GM18517 (cell line): Measurements from ENCODE around the gene U2AF1.
"Not testable (repeated sequence)": the region's sequence is repeated elsewhere in the genome, so short reads cannot be mapped to it uniquely, and the experiment has no call there.

Experiments used
- ATAC-seq: cut with Tn5 transposase; IDR thresholded peaks from one replicate; pipeline ENCODE4 v1.9.1; 2021; ENCODE audit warnings: mild to moderate bottlenecking, moderate library complexity; ENCODE audit not compliant: unreplicated experiment

U2AF1 gene, protein sequence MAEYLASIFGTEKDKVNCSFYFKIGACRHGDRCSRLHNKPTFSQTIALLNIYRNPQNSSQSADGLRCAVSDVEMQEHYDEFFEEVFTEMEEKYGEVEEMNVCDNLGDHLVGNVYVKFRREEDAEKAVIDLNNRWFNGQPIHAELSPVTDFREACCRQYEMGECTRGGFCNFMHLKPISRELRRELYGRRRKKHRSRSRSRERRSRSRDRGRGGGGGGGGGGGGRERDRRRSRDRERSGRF

GRCh38 chr21:43106965-43107793, at the start of gene U2AF1:
Gene U2AF1, minus strand, starts transcription at chr21:43107570. Its CDS starts 76 bp downstream, at chr21:43107494.
- ATAC-seq: peak; percentile 46

DNA sequence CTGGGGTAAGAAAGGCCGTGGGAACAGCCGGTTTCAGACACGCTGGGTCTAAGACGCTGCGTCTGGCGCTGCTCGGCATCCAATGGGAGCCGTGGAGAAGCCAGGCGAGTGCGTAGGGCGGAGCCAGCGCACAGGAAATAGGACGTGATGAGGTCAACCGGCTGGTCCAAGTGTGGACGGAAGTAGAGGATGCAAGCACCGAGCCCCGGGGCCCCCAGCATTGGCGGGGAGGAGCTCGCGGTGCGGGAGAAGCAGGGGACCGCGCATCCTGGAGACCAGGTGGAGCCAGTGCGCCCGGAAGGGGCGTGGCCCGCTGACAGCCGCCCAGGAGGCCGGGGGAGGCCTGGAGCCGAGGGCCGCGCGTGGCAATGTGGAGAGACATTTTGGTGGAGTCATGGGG, 46.2 kb upstream of the U2AF1 start:
- ATAC-seq: not testable (repeated sequence)

GRCh38 chr21:43149344-43149743, 42.0 kb upstream of the U2AF1 start:
- not testable (repeated sequence) for ATAC-seq

DNA sequence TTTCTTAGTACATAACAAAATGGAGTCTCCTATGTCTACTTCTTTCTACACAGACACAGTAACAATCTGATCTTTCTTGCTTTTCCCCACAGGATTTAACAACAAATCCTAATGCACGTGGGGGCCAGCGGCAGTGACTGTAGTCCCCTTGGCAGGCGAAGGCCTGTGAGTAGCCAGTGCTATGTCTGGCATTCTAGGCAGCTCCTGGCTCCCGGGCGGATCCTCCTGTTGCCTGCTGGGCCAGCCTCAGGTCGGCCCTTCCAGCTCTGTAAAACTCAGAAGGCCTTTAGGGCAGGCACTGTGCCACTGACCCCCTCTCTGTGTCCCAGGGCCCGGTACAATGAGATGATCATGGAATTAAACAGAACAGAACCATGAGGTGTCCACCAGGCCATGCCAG, 40.6 kb upstream of the U2AF1 start:
- not testable (repeated sequence) for ATAC-seq

DNA sequence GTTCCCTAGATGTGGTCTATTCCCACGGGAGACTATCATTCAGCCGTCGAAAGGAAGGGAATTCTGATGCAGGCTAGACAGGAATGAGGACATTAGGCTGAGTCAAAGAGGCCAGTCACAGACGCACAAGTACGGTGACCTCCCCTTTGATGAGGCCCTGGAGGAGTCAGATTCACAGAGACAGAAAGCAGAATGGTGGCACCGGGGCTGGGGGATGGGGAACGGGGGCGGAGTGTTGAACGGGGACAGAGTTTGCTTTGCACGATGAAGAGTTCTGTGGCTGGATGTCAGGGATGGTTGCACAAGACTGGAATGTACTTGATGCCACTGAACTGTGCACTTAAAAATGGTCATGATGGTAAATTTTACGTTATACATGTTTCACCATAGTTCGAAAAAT, 39.3 kb upstream of the U2AF1 start:
- not testable (repeated sequence) for ATAC-seq

- ATAC-seq: not testable (repeated sequence)
Measured at GRCh38 chr21:43141407-43141806, 34.0 kb upstream of the U2AF1 start.

GRCh38 chr21:43138944-43139343, 31.6 kb upstream of the U2AF1 start:
- not testable (repeated sequence) for ATAC-seq

DNA sequence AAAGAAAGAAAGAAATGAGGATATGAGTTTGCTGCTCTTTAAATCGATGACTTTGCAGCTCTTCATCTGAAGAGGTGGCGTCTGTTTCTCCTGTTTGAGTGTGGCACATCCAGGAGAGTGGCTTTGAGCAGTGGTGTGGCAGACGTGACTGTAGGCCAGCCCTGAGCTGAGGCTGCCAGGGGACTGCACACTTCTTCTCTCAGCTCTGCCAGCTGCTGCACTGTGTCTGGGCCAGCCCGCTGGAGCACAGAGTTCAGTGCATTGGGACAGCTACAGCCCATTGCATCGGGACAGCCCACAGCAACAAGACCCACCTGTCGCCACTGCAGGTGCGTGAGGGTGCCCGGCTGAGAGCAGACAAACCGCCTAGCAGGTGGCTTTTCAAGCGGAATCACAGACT, 27.1 kb upstream of the U2AF1 start:
- ATAC-seq: not testable (repeated sequence)

DNA sequence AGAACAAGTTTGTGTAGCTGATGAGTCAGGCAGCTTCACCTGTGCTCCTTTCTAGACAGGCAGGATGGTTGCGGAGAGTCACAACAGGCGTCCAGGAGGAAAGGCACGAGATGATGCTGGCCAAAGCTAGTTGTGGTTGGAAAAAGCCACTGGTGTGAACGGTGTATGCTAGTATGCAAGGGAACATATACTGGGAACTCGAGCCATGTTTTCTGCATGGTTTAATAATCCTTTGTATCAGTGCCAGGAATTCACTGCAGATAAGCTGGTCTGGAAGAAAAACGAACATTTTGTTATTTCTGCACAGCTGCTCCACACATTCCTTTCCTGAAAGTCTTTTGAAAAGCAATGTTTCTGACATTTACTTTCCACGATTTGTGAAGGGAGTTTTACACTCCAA, 22.7 kb upstream of the U2AF1 start:
- not testable (repeated sequence) for ATAC-seq

- not testable (repeated sequence) for ATAC-seq
Measured at GRCh38 chr21:43115956-43116355, 8.6 kb upstream of the U2AF1 start.

DNA sequence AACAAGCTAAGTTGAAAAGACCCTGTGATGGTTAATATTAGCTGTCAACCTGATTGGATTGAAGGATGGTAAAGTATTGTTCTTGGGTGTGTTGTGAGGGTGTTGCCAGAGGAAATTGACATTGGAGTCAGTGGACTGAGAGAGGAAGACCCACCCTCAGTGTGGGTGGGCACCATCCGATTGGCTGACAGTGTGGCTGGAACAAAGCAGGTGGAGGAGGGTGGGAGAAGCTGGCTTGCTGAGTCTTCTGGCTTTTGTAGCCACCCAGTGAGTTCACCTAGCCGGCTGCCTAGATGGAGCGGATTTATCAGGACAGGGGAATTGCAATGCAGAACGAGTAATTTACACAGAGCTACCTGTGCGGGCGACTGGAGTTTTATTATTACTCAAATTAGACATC, 7.1 kb upstream of the U2AF1 start:
- not testable (repeated sequence) for ATAC-seq

- ATAC-seq: not testable (repeated sequence)
Measured at GRCh38 chr21:43109006-43109405, 1.6 kb upstream of the U2AF1 start.

- not testable (repeated sequence) for ATAC-seq
Measured at GRCh38 chr21:43108177-43108576, 807 bp upstream of the U2AF1 start.

GRCh38 chr21:43107794-43108137, 396 bp upstream of the U2AF1 start:
- peak; percentile 14 for ATAC-seq

DNA sequence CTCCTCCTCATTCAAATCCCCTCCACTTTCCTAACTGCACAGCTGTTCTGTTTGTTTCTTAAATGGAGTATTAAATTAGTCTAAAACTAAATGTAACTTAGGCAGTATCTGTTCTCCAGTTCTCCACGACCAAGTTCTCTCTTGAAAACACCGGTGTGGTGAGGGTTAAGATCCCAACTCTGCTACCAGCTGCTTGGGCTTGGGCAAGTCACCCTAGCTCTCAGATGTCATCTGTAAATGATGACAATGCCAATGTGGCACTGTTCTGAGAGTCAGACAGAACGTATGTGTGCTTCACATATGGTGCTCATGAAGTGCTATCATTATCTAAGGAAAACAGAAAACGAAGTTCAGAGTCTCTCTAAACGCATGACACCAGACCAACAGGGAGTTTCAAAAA, 2.7 kb downstream of the U2AF1 start:
- not testable (repeated sequence) for ATAC-seq

GRCh38 chr21:43102281-43102680, 5.1 kb downstream of the U2AF1 start:
- ATAC-seq: not testable (repeated sequence)

DNA sequence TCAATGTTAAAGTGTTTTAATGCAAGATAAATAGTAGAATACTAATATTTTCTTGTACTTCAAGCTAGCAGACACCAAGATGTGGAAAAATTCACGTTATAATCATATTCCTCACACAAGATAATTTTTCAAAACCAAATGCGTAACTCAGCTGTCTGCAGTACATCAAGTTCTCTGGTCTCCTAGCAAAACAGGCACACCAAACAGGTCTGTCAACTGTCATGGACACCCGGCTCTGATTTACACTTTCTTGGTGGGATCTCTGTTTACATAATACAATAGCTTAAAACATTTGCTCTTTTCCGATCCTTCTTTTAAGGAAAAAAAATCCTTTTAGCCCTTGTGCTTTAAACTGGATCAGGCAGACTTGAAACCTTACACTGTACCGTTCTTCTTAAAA, 5.7 kb downstream of the U2AF1 start:
- not testable (repeated sequence) for ATAC-seq

DNA sequence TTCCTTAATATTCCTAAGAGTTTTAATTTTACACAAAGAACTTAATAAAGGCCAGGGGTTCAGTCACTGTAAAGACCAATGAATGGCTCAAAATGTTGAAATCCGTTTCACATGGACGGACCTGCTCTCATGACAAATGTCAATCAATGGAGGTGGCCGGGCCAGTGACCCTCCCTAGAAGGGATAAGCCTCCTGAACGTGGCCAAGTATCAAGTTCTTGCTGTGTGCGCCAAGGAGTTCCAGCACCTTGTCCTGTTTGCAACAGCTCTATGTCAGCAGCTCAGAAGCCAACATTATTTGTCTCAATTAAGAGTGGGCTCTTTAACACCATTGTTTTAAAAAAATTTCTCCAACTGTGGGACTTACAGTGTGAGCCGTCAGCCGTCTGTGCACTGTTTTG, 6.4 kb downstream of the U2AF1 start:
- ATAC-seq: not testable (repeated sequence)

GRCh38 chr21:43091979-43092614, 15.3 kb downstream of the U2AF1 start:
- ATAC-seq: not testable (repeated sequence)

- not testable (repeated sequence) for ATAC-seq
Measured at GRCh38 chr21:43090947-43091346, 16.4 kb downstream of the U2AF1 start.

GRCh38 chr21:43089463-43089862, 17.9 kb downstream of the U2AF1 start:
- ATAC-seq: not testable (repeated sequence)
